ENCODE results near the gene TXNRD2.

Gene TXNRD2

GRCh38 chr22:19941365-19942082, at the start of gene TXNRD2, which contains the start of gene COMT:
TSS of gene TXNRD2 (minus strand) at chr22:19941818. CDS start at chr22:19941803, 15 bp downstream.
TSS of gene COMT (plus strand) at chr22:19941772. CDS start at chr22:19962527, 20,755 bp downstream.
- H3K9ac ChIP-seq (ENCODE audit: low read length) = peak within 1 kb of the TSS; percentile 93
- no peaks in the 10 kb centered on the region for H3K9me3 ChIP-seq (ENCODE audit: low read length)
- H3K27ac ChIP-seq (ENCODE audit: low read depth, low read length) = peak within 1 kb of the TSS; percentile 79
- peaks cover 27% of the 10 kb centered on the region for H3K4me1 ChIP-seq (ENCODE audit: insufficient read depth, low read length)
- no peaks in the 10 kb centered on the region for H3K27me3 ChIP-seq (ENCODE audit: control insufficient read depth in 1 of 2, insufficient read depth in 2 of 2, low read length in 2 of 2)
- H3K4me3 ChIP-seq (ENCODE audit: low read depth in 1 of 2, low read length in 2 of 2) = peak within 1 kb of the TSS; percentile 61 to 96
- no peaks in the 10 kb centered on the region for H3K36me3 ChIP-seq (ENCODE audit: insufficient read depth, low read length)

GRCh38 chr22:19991395-19991644, 49.7 kb upstream of the TXNRD2 start:
- Histone ChIP-seq H3K27me3 (ENCODE audit: control insufficient read depth in 1 of 2, insufficient read depth in 2 of 2, low read length in 2 of 2) (no peaks in the 10 kb centered on the region), H3K9ac (ENCODE audit: low read length) (no peak overlapping the region), H3K9me3 (ENCODE audit: low read length) (no peaks in the 10 kb centered on the region), H3K4me3 (ENCODE audit: low read depth in 1 of 2, low read length in 2 of 2) (no peak overlapping the region), H3K27ac (ENCODE audit: low read depth, low read length) (no peak overlapping the region), H3K36me3 (ENCODE audit: insufficient read depth, low read length) (no peaks in the 10 kb centered on the region), H3K4me1 (ENCODE audit: insufficient read depth, low read length) (peaks cover 31% of the 10 kb centered on the region)

DNA sequence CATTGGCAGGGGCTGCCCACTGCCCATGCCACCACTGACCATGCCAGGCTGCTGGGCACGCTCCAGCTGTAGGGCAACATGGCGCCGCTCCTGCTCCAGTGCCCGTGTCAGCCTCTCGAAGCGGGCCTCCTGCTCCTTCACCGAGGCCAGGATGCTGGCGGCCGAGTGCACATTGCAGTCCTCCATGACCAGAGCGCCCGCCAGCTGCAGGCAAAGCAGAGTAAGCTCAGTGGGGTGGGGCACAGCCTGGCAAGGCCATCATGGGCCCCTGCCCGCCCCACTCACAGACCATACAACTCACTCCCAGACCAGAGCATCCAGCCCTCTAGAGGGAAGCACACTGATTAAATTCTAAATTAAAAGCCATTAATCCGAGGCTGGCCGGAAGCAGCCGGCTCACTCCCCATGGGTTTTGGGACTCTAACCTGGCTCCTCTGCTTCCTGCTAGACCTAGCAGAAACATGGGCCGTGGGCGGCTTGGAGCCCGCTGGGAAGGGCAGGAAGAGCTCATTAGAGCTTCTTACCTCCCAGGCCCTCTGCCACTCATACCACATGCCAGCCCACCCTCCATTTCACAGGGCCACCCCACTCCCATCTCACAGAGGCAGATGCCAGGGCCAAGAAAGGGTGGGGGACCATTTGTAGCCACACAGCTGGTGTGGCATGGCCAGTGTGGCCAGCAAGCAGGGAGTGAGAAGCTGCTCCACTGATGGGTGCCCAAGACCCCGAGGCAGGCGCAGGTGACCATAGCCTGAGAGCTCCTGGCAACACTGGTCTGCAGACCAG, 49.2 kb upstream of the TXNRD2 start:
- Histone ChIP-seq H3K27ac (ENCODE audit: low read depth, low read length) (no peak overlapping the region), H3K4me1 (ENCODE audit: insufficient read depth, low read length) (peaks cover 33% of the 10 kb centered on the region)

DNA sequence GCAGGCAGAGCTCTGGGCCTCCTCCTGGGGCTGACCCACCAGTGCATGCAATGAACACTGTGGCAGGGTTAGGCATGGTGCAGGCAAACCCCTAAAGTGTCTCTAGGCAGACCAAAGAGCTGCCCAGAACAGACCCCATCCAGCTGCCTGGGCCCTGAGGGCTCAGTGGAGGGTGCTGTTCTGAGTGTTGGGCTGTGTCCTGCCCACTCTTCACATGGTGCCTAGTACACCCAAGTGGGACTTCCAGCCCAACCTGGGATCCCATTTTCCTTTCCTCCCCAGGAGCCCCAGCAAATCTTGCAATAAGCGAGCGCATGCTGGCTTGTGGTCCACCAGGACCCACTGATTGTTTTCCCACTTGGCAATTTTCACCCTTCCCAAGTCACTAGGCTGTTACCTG, 48.6 kb upstream of the TXNRD2 start:
- H3K27me3 ChIP-seq (ENCODE audit: control insufficient read depth in 1 of 2, insufficient read depth in 2 of 2, low read length in 2 of 2) = no peaks in the 10 kb centered on the region
- peaks cover 29% of the 10 kb centered on the region for H3K4me1 ChIP-seq (ENCODE audit: insufficient read depth, low read length)
- H3K9me3 ChIP-seq (ENCODE audit: low read length) = no peaks in the 10 kb centered on the region
- no peak overlapping the region for H3K9ac ChIP-seq (ENCODE audit: low read length)
- no peak overlapping the region for H3K4me3 ChIP-seq (ENCODE audit: low read depth in 1 of 2, low read length in 2 of 2)
- H3K27ac ChIP-seq (ENCODE audit: low read depth, low read length) = no peak overlapping the region
- H3K36me3 ChIP-seq (ENCODE audit: insufficient read depth, low read length) = no peaks in the 10 kb centered on the region

More for the DNA sequence above, 49.2 kb upstream of the TXNRD2 start:
- Histone ChIP-seq H3K27me3 (ENCODE audit: control insufficient read depth in 1 of 2, insufficient read depth in 2 of 2, low read length in 2 of 2) (no peaks in the 10 kb centered on the region), H3K9ac (ENCODE audit: low read length) (no peak overlapping the region), H3K36me3 (ENCODE audit: insufficient read depth, low read length) (no peaks in the 10 kb centered on the region), H3K4me3 (ENCODE audit: low read depth in 1 of 2, low read length in 2 of 2) (no peak overlapping the region), H3K9me3 (ENCODE audit: low read length) (no peaks in the 10 kb centered on the region)

GRCh38 chr22:19989725-19990067, 48.1 kb upstream of the TXNRD2 start:
- H3K4me3 ChIP-seq (ENCODE audit: low read depth in 1 of 2, low read length in 2 of 2) = no peak overlapping the region
- no peaks in the 10 kb centered on the region for H3K9me3 ChIP-seq (ENCODE audit: low read length)
- H3K36me3 ChIP-seq (ENCODE audit: insufficient read depth, low read length) = no peaks in the 10 kb centered on the region
- peaks cover 27% of the 10 kb centered on the region for H3K4me1 ChIP-seq (ENCODE audit: insufficient read depth, low read length)
- no peaks in the 10 kb centered on the region for H3K27me3 ChIP-seq (ENCODE audit: control insufficient read depth in 1 of 2, insufficient read depth in 2 of 2, low read length in 2 of 2)
- no peak overlapping the region for H3K27ac ChIP-seq (ENCODE audit: low read depth, low read length)
- no peak overlapping the region for H3K9ac ChIP-seq (ENCODE audit: low read length)

DNA sequence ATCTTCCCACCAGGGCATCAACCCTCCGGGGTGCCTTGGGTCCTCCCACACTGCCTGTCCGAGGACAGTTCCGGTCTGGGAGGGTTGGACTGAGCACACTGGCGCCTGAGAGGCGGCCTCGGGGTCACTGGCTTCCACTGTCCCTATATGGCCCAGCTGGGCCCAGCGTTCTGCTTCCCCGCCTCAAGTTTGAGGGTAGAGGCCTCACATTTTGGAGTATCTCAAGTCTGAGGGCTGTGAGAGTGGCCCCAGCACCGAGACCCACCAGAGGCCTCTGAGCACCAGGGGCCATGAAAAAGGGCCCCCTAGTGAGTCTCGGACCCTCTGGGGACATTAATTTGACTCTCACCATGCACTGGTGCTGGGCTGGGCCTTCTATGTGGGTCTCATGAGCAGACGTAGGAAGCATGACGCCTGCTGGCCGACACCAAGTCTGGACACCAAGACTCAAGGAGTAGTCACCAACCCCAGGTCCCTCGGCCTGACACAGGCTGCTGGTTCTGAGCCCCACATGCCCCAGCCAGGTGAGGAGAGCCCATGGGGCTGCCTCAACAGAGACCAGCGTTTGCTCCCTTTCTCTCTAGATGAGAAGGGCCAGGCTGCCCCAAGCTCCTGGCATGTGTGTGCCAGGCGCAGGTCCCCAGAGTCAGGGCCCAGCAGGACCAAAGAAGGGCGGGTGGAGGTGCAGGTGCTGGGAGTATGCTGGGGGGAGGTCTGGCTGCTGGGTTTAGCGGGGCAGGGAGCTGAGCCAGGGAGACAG, 47.5 kb upstream of the TXNRD2 start:
- no peak overlapping the region for H3K9ac ChIP-seq (ENCODE audit: low read length)
- no peaks in the 10 kb centered on the region for H3K27me3 ChIP-seq (ENCODE audit: control insufficient read depth in 1 of 2, insufficient read depth in 2 of 2, low read length in 2 of 2)
- no peak overlapping the region for H3K4me3 ChIP-seq (ENCODE audit: low read depth in 1 of 2, low read length in 2 of 2)
- H3K36me3 ChIP-seq (ENCODE audit: insufficient read depth, low read length) = no peaks in the 10 kb centered on the region
- H3K9me3 ChIP-seq (ENCODE audit: low read length) = no peaks in the 10 kb centered on the region
- H3K4me1 ChIP-seq (ENCODE audit: insufficient read depth, low read length) = peaks cover 32% of the 10 kb centered on the region
- no peak overlapping the region for H3K27ac ChIP-seq (ENCODE audit: low read depth, low read length)

DNA sequence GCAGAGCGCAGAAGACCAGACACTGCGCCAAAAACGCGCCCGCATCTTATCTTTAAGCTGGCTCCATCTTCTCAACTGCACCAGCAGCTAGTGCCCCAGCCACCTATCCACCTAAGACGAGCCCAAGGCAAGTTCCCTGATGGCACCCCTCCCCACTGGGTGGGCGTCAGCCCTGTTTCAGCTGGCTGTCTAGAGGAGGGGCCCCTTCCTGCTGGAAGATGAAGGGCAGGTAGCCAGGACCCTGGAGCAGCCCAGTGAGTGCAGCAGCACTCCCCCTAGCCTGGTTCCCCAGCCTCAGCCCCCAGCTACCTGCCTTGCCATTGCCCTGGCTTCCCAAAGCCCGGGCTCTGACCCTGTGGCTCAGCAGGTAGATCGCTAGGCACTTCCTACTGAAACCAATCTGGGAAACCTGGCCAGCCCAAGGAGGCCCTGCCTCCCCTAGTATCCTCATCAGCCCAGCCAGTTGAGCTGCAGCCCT, 46.8 kb upstream of the TXNRD2 start:
- H3K27ac ChIP-seq (ENCODE audit: low read depth, low read length) = no peak overlapping the region
- no peak overlapping the region for H3K4me3 ChIP-seq (ENCODE audit: low read depth in 1 of 2, low read length in 2 of 2)
- H3K4me1 ChIP-seq (ENCODE audit: insufficient read depth, low read length) = peaks cover 38% of the 10 kb centered on the region

GRCh38 chr22:19987394-19988306, 46.0 kb upstream of the TXNRD2 start:
- Histone ChIP-seq H3K4me1 (ENCODE audit: insufficient read depth, low read length) (peaks cover 31% of the 10 kb centered on the region), H3K36me3 (ENCODE audit: insufficient read depth, low read length) (no peaks in the 10 kb centered on the region), H3K27ac (ENCODE audit: low read depth, low read length) (no peak overlapping the region), H3K9me3 (ENCODE audit: low read length) (no peaks in the 10 kb centered on the region), H3K9ac (ENCODE audit: low read length) (no peak overlapping the region), H3K27me3 (ENCODE audit: control insufficient read depth in 1 of 2, insufficient read depth in 2 of 2, low read length in 2 of 2) (no peaks in the 10 kb centered on the region), H3K4me3 (ENCODE audit: low read depth in 1 of 2, low read length in 2 of 2) (no peak overlapping the region)

More for the DNA sequence above, 46.8 kb upstream of the TXNRD2 start:
- H3K9me3 ChIP-seq (ENCODE audit: low read length) = no peaks in the 10 kb centered on the region
- H3K36me3 ChIP-seq (ENCODE audit: insufficient read depth, low read length) = no peaks in the 10 kb centered on the region
- no peaks in the 10 kb centered on the region for H3K27me3 ChIP-seq (ENCODE audit: control insufficient read depth in 1 of 2, insufficient read depth in 2 of 2, low read length in 2 of 2)
- H3K9ac ChIP-seq (ENCODE audit: low read length) = no peak overlapping the region

DNA sequence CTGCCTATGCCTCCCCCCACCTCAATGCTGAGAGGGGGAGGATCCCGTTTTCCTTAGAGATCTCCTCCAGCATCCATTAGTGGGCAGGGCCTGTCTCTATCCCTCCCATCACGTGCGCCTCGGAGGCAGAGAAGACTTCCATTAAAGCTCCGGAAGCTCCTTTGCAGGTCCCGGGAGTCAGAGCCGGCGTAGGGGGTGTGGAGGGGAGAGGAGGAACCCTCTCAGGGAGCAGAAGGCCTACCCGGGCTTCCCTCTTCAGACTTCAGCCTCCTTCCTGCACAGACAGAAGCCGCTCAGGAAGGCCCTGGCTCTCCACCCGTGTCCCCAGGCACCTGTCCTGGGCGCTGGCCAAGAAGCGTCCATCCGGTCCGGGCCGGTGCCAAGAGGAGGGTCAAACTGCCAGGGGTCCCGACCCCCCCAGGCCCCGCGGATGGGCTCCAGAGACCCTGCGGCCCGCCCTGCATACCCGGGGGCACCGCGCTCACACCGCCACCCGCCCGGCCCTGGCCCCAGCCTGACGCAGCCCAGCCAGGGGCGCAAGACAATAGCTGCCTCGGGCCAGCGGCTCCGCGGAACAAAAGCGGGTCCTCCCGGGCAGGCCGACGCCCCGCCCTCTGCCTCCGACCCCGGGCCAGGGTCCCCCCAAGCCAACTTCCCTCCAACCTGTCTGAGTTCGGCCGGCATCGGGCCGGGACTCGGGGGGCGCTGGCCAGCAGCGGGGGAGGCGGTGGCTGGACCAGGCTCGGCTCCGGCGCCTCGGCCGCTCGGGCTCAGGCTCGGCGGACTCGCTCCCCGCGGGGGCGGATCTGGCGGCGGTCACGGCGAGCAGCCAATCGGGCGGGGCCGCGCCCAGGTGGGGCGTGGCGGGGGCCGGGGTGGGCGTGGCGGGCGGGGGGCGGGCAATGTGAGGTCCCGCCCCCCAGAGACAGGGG, 45.1 kb upstream of the TXNRD2 start:
- no peaks in the 10 kb centered on the region for H3K9me3 ChIP-seq (ENCODE audit: low read length)
- peaks cover 30% of the 10 kb centered on the region for H3K4me1 ChIP-seq (ENCODE audit: insufficient read depth, low read length)
- peak overlapping the region; percentile 53 for H3K9ac ChIP-seq (ENCODE audit: low read length)
- peak overlapping the region; percentile 82 for H3K27ac ChIP-seq (ENCODE audit: low read depth, low read length)
- no peaks in the 10 kb centered on the region for H3K27me3 ChIP-seq (ENCODE audit: control insufficient read depth in 1 of 2, insufficient read depth in 2 of 2, low read length in 2 of 2)
- no peaks in the 10 kb centered on the region for H3K36me3 ChIP-seq (ENCODE audit: insufficient read depth, low read length)
- H3K4me3 ChIP-seq (ENCODE audit: low read depth in 1 of 2, low read length in 2 of 2) = peak overlapping the region; percentile 70 to 86

GRCh38 chr22:19986011-19986409, 44.4 kb upstream of the TXNRD2 start:
- H3K27me3 ChIP-seq (ENCODE audit: control insufficient read depth in 1 of 2, insufficient read depth in 2 of 2, low read length in 2 of 2) = no peaks in the 10 kb centered on the region
- H3K27ac ChIP-seq (ENCODE audit: low read depth, low read length) = peak overlapping the region; percentile 82
- H3K9me3 ChIP-seq (ENCODE audit: low read length) = no peaks in the 10 kb centered on the region
- H3K9ac ChIP-seq (ENCODE audit: low read length) = peak overlapping the region; percentile 53
- no peaks in the 10 kb centered on the region for H3K36me3 ChIP-seq (ENCODE audit: insufficient read depth, low read length)
- peaks cover 23% of the 10 kb centered on the region for H3K4me1 ChIP-seq (ENCODE audit: insufficient read depth, low read length)
- peak overlapping the region; percentile 70 to 86 for H3K4me3 ChIP-seq (ENCODE audit: low read depth in 1 of 2, low read length in 2 of 2)

Measured in muscle layer of colon (tissue), 2 donors.